ENCODE results near the gene THOC1.
"Not testable (repeated sequence)": the region's sequence is repeated elsewhere in the genome, so short reads cannot be mapped to it uniquely, and the experiment has no call there.

The THOC1 gene

DNA sequence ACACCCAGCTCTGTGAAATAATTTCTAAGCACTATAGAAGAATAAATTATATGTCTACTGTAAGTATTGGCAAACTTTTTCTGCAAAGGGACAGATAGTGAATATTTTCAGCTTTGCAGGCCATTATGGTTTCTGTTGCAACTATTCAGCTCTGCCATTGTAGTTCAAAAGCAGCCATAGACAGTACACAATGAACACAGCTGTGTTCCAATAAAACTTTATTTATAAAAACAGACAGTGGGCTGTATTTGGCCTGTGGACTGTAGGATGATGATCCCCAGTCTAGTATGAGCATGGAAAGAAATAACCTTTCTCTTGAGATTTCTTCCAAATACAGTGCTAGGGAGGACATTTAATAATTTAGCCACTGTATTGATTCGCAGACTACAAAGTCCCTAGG, 35.2 kb upstream of the THOC1 start:
- H3K4me1 ChIP-seq (ENCODE audit: control insufficient read depth, insufficient read depth, low read length, unreplicated experiment): no peaks in the 10 kb centered on the region
- H2AFZ ChIP-seq (ENCODE audit: low read length, unreplicated experiment): no peak overlapping the region
- no peak overlapping the region for H3K4me3 ChIP-seq (ENCODE audit: low read depth, low read length)
- no peak overlapping the region for H3K27ac ChIP-seq (ENCODE audit: low read depth, low read length)
- no peaks in the 10 kb centered on the region for H3K79me2 ChIP-seq (ENCODE audit: control insufficient read depth, insufficient read depth, low read length, unreplicated experiment)
- H3K27me3 ChIP-seq (ENCODE audit: insufficient read depth, low read length): peaks cover 22% of the 10 kb centered on the region
- no peaks in the 10 kb centered on the region for H3K36me3 ChIP-seq (ENCODE audit: insufficient read depth, low read length)

- no peak overlapping the region for H3K4me3 ChIP-seq (ENCODE audit: low read depth, low read length)
- H3K27me3 ChIP-seq (ENCODE audit: insufficient read depth, low read length): peaks cover 13% of the 10 kb centered on the region
- H3K4me1 ChIP-seq (ENCODE audit: control insufficient read depth, insufficient read depth, low read length, unreplicated experiment): no peaks in the 10 kb centered on the region
- no peaks in the 10 kb centered on the region for H3K36me3 ChIP-seq (ENCODE audit: insufficient read depth, low read length)
- no peak overlapping the region for H3K27ac ChIP-seq (ENCODE audit: low read depth, low read length)
- no peak overlapping the region for H2AFZ ChIP-seq (ENCODE audit: low read length, unreplicated experiment)
- no peaks in the 10 kb centered on the region for H3K79me2 ChIP-seq (ENCODE audit: control insufficient read depth, insufficient read depth, low read length, unreplicated experiment)
Observed at GRCh38 chr18:302097-302496, 34.2 kb upstream of the THOC1 start.

- Histone ChIP-seq H3K4me3 (ENCODE audit: low read depth, low read length) (no peak overlapping the region), H3K79me2 (ENCODE audit: control insufficient read depth, insufficient read depth, low read length, unreplicated experiment) (no peaks in the 10 kb centered on the region), H3K36me3 (ENCODE audit: insufficient read depth, low read length) (no peaks in the 10 kb centered on the region), H2AFZ (ENCODE audit: low read length, unreplicated experiment) (no peak overlapping the region), H3K4me1 (ENCODE audit: control insufficient read depth, insufficient read depth, low read length, unreplicated experiment) (peaks cover 5% of the 10 kb centered on the region), H3K27me3 (ENCODE audit: insufficient read depth, low read length) (no peaks in the 10 kb centered on the region), H3K27ac (ENCODE audit: low read depth, low read length) (no peak overlapping the region)
Observed at GRCh38 chr18:297936-298335, 30.1 kb upstream of the THOC1 start.

GRCh38 chr18:295756-296490, 28.1 kb upstream of the THOC1 start:
- no peak overlapping the region for H3K4me3 ChIP-seq (ENCODE audit: low read depth, low read length)
- H3K27ac ChIP-seq (ENCODE audit: low read depth, low read length): no peak overlapping the region
- no peaks in the 10 kb centered on the region for H3K36me3 ChIP-seq (ENCODE audit: insufficient read depth, low read length)
- no peaks in the 10 kb centered on the region; the same call in 1 of the 2 replicates for H3K27me3 ChIP-seq (ENCODE audit: insufficient read depth, low read length)
- H3K4me1 ChIP-seq (ENCODE audit: control insufficient read depth, insufficient read depth, low read length, unreplicated experiment): peaks cover 5% of the 10 kb centered on the region
- no peak overlapping the region for H2AFZ ChIP-seq (ENCODE audit: low read length, unreplicated experiment)
- no peaks in the 10 kb centered on the region for H3K79me2 ChIP-seq (ENCODE audit: control insufficient read depth, insufficient read depth, low read length, unreplicated experiment)

DNA sequence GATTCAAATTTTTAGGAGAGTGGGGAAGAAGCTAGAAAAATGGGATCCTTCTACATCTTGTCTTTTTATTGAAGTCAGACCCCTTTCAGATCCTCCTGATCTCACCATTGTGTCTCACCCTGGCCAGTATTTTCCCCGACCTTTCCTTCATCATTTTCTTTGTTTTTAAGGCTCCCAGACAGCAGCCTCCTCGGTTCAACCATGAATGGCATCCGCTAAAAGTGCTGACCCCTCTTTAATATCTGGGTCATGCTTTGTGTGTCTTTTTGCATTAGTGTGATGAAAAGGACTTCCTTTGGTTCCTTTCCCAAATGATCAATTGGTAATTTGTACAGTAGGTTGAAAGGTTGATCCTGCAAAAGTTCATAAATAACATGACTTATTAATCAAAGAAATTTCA, 26.7 kb upstream of the THOC1 start:
- H3K79me2 ChIP-seq (ENCODE audit: control insufficient read depth, insufficient read depth, low read length, unreplicated experiment): no peaks in the 10 kb centered on the region
- no peak overlapping the region for H2AFZ ChIP-seq (ENCODE audit: low read length, unreplicated experiment)
- no peak overlapping the region for H3K27ac ChIP-seq (ENCODE audit: low read depth, low read length)

DNA sequence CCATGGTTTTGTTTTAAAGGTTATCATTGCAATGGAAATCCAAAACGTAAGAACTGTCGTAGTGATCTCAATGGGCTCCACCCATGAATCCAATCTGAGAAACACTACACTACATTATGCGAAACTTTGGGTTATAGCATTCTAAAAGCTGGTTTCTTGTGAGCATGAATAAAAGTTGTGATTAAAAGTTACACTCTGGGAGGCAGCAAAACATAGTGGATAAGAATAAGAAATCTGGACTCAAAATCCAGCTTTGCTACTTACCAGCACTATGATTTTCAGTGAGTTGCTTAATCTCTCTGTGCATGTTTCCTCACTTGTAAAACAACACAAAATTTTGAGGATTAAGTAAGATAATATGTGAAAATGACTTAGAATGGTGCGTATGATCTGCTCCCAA, 25.7 kb upstream of the THOC1 start:
- no peaks in the 10 kb centered on the region for H3K36me3 ChIP-seq (ENCODE audit: insufficient read depth, low read length)
- H2AFZ ChIP-seq (ENCODE audit: low read length, unreplicated experiment): no peak overlapping the region
- peaks cover 5% of the 10 kb centered on the region for H3K4me1 ChIP-seq (ENCODE audit: control insufficient read depth, insufficient read depth, low read length, unreplicated experiment)
- no peaks in the 10 kb centered on the region for H3K79me2 ChIP-seq (ENCODE audit: control insufficient read depth, insufficient read depth, low read length, unreplicated experiment)
- H3K27me3 ChIP-seq (ENCODE audit: insufficient read depth, low read length): no peaks in the 10 kb centered on the region; the same call in 1 of the 2 replicates
- no peak overlapping the region for H3K27ac ChIP-seq (ENCODE audit: low read depth, low read length)
- H3K4me3 ChIP-seq (ENCODE audit: low read depth, low read length): no peak overlapping the region

More for the DNA sequence above, 26.7 kb upstream of the THOC1 start:
- no peaks in the 10 kb centered on the region for H3K36me3 ChIP-seq (ENCODE audit: insufficient read depth, low read length)
- no peaks in the 10 kb centered on the region; the same call in 1 of the 2 replicates for H3K27me3 ChIP-seq (ENCODE audit: insufficient read depth, low read length)
- H3K4me3 ChIP-seq (ENCODE audit: low read depth, low read length): no peak overlapping the region
- peaks cover 5% of the 10 kb centered on the region for H3K4me1 ChIP-seq (ENCODE audit: control insufficient read depth, insufficient read depth, low read length, unreplicated experiment)

DNA sequence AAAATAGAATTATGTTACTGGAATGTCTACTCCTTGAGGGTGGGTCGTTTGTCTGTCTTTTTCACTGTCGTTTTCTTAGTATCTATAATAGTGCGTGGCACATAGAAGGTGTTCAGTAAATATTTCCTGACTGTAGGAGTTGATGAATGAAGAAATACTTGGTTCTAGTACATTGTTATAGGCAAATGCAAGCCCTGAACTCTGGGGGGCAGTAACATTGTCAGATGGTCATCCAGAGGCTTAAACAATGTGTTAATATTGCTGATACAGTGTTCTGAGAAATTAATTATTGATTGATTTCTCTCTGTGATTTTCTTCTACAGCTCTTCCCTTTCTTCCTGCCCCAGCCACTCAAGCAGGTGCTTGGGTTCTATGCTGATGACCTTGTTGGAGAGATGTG, 24.4 kb upstream of the THOC1 start:
- Histone ChIP-seq H3K79me2 (ENCODE audit: control insufficient read depth, insufficient read depth, low read length, unreplicated experiment) (no peaks in the 10 kb centered on the region), H3K4me3 (ENCODE audit: low read depth, low read length) (no peak overlapping the region), H3K36me3 (ENCODE audit: insufficient read depth, low read length) (no peaks in the 10 kb centered on the region), H3K4me1 (ENCODE audit: control insufficient read depth, insufficient read depth, low read length, unreplicated experiment) (peaks cover 5% of the 10 kb centered on the region), H3K27me3 (ENCODE audit: insufficient read depth, low read length) (no peaks in the 10 kb centered on the region; the same call in 1 of the 2 replicates), H3K27ac (ENCODE audit: low read depth, low read length) (no peak overlapping the region), H2AFZ (ENCODE audit: low read length, unreplicated experiment) (no peak overlapping the region)

GRCh38 chr18:289970-290369, 22.1 kb upstream of the THOC1 start:
- not testable (repeated sequence) for H3K4me3 ChIP-seq (ENCODE audit: low read depth, low read length); H3K4me1 ChIP-seq (ENCODE audit: control insufficient read depth, insufficient read depth, low read length, unreplicated experiment); H2AFZ ChIP-seq (ENCODE audit: low read length, unreplicated experiment); H3K27me3 ChIP-seq (ENCODE audit: insufficient read depth, low read length); H3K36me3 ChIP-seq (ENCODE audit: insufficient read depth, low read length); H3K79me2 ChIP-seq (ENCODE audit: control insufficient read depth, insufficient read depth, low read length, unreplicated experiment); H3K27ac ChIP-seq (ENCODE audit: low read depth, low read length)

DNA sequence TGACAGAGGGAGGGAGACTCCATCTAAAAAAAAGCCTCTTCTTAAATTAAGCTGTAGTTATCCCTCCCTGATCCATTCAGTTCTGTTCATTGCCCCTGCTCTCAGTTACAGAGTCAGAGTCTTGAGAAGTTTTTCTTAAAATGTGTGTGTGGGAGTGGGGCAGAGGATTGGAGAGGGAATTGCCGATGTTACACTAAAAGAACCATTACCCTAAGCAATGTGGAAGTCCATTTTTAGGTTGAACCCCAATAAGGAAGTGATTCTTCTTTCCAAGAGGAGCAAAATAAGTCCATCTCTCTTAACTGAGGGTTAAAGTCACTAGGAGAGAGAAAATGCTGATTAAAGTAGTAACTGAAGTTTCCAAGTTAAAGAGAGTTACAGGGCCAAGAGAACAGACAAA, 21.2 kb upstream of the THOC1 start:
- Histone ChIP-seq H3K27ac (ENCODE audit: low read depth, low read length) (no peak overlapping the region), H3K36me3 (ENCODE audit: insufficient read depth, low read length) (no peaks in the 10 kb centered on the region), H3K4me3 (ENCODE audit: low read depth, low read length) (no peak overlapping the region), H3K4me1 (ENCODE audit: control insufficient read depth, insufficient read depth, low read length, unreplicated experiment) (no peaks in the 10 kb centered on the region), H3K79me2 (ENCODE audit: control insufficient read depth, insufficient read depth, low read length, unreplicated experiment) (no peaks in the 10 kb centered on the region), H2AFZ (ENCODE audit: low read length, unreplicated experiment) (no peak overlapping the region), H3K27me3 (ENCODE audit: insufficient read depth, low read length) (no peaks in the 10 kb centered on the region; the same call in 1 of the 2 replicates)

- no peaks in the 10 kb centered on the region for H3K4me1 ChIP-seq (ENCODE audit: control insufficient read depth, insufficient read depth, low read length, unreplicated experiment)
- no peak overlapping the region for H2AFZ ChIP-seq (ENCODE audit: low read length, unreplicated experiment)
Observed at GRCh38 chr18:286515-287310, 18.9 kb upstream of the THOC1 start.

GRCh38 chr18:285817-286216, 18.0 kb upstream of the THOC1 start:
- Histone ChIP-seq H2AFZ (ENCODE audit: low read length, unreplicated experiment) (no peak overlapping the region), H3K79me2 (ENCODE audit: control insufficient read depth, insufficient read depth, low read length, unreplicated experiment) (no peaks in the 10 kb centered on the region), H3K4me3 (ENCODE audit: low read depth, low read length) (no peak overlapping the region; the same call in 1 of the 2 replicates)

More at GRCh38 chr18:286515-287310, 18.9 kb upstream of the THOC1 start:
- no peak overlapping the region for H3K4me3 ChIP-seq (ENCODE audit: low read depth, low read length)
- no peak overlapping the region for H3K27ac ChIP-seq (ENCODE audit: low read depth, low read length)
- H3K79me2 ChIP-seq (ENCODE audit: control insufficient read depth, insufficient read depth, low read length, unreplicated experiment): no peaks in the 10 kb centered on the region
- H3K27me3 ChIP-seq (ENCODE audit: insufficient read depth, low read length): no peaks in the 10 kb centered on the region
- H3K36me3 ChIP-seq (ENCODE audit: insufficient read depth, low read length): no peaks in the 10 kb centered on the region

More at GRCh38 chr18:285817-286216, 18.0 kb upstream of the THOC1 start:
- Histone ChIP-seq H3K36me3 (ENCODE audit: insufficient read depth, low read length) (no peaks in the 10 kb centered on the region), H3K4me1 (ENCODE audit: control insufficient read depth, insufficient read depth, low read length, unreplicated experiment) (no peaks in the 10 kb centered on the region), H3K27me3 (ENCODE audit: insufficient read depth, low read length) (no peaks in the 10 kb centered on the region), H3K27ac (ENCODE audit: low read depth, low read length) (no peak overlapping the region)

All from ACC112 (cell line).